ENCODE results near the gene A3GALT2. TPM values are rescaled to one million over a fixed set of nuclear protein-coding genes. Genes with fewer than 3 reads are reported as not detected.
A peak's percentile ranks its signal among the peaks of the same experiment; 100 is the strongest.

The A3GALT2 gene
- total and polyA plus RNA-seq, 2 donors (not counting 1 experiment from before 2014, with no cell fraction given): not detected

DNA sequence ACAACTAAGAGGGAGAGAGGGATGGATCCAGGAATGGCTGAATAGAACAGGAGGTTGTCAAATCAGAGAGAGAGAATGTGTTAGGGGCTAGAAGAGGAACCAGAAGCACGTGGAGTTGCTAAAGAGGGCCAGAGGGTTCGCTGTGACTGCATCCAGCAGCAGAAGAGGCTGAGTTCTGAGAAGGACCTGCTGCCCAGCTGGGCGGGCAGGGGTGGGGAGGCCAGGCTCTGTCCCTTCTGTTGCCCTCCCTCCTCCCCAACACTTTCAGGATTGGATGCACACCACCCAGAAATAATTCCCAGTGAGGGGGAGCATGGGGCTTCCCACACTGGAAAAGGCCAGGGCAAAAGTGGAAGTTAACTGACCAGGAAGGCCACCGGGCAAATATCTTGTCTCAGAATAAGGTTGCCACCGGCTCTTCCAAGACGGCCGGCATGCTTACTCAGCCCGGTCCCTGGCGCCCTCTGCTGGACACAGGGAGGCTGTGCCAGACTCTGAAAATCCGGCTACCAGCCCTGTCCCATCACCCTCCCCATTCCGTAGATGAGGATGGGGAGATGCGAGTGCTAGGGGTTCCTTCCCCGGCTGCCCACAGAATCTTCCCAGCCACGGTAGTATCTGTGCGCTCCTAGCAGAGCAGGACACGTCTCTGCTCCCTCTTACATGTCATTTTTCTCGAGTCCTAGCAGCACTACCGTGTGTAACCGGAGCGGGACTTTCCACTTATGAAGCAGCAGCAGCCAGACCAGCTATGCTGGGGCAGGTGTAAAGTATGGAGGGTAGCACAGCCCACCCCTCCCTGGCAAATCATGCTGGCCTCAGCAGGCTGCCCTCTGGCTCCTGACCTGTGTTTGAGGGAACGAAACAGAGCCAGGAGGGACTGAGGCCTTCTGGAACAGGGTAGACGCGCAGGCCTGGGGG is 46.8 kb upstream of the A3GALT2 start:
- H3K36me3 ChIP-seq (replicated peaks in 1 of 2; ENCODE audit: control extremely low read depth in 1 of 2, control insufficient read depth in 1 of 2, extremely low read depth in 1 of 2, insufficient read depth in 2 of 2, low read length in 1 of 2): no peaks in the 10 kb centered on the region
- no peak overlapping the region for H3K27ac Mint-ChIP-seq
- 40% methylated on average over 23 of the region's 23 CpGs for WGBS (ENCODE audit: insufficient coverage)
- H3K9ac ChIP-seq (ENCODE audit: low read length): no peak overlapping the region
- H3K4me3 ChIP-seq (ENCODE audit: control extremely low read depth in 1 of 5, extremely low read depth in 1 of 5, insufficient read depth in 1 of 5, low read depth in 2 of 5, low read length in 4 of 5): no peak overlapping the region
- no peak overlapping the region for H3K4me2 ChIP-seq (replicated peaks; ENCODE audit: low read depth, low read length, poor library complexity, severe bottlenecking)
- peaks cover 0 to 10% (median 3%) of the 10 kb centered on the region in 4 experiments for H3K27me3 ChIP-seq (replicated peaks in 1 of 4; ENCODE audit: control extremely low read depth in 1 of 4, control insufficient read depth in 3 of 4, insufficient read depth in 4 of 4, low read length in 3 of 4)
- POLR2A ChIA-PET: no interaction called here
- peak; percentile 85 for DNase-seq
- peak; percentile 94 for ATAC-seq (ENCODE audit: low read depth)
- peaks cover 4 to 5% of the 10 kb centered on the region in 2 donors for H3K4me1 ChIP-seq (ENCODE audit: control insufficient read depth in 2 of 2, insufficient read depth in 2 of 2, low read length in 2 of 2)
- H3K9me3 Mint-ChIP-seq (ENCODE audit: insufficient read depth): no peaks in the 10 kb centered on the region
- intact Hi-C loops (cut with micrococcal nuclease): loop anchor here (1.0 kb wide), 2 partner anchors 103 to 255 kb away; no protein-coding TSS in a partner anchor
- no peaks in the 10 kb centered on the region for H4K20me1 ChIP-seq (ENCODE audit: control insufficient read depth, insufficient read depth, low read length, poor library complexity, severe bottlenecking)
- no peaks in the 10 kb centered on the region for H3K9me3 ChIP-seq (ENCODE audit: control extremely low read depth in 1 of 3, control insufficient read depth in 2 of 3, insufficient read depth in 1 of 3, low read length in 2 of 3)
- H3K4me1 Mint-ChIP-seq: no peaks in the 10 kb centered on the region
- H3K79me2 ChIP-seq (ENCODE audit: control insufficient read depth, insufficient read depth, low read length): no peaks in the 10 kb centered on the region
- no peak overlapping the region for H3K27ac ChIP-seq (ENCODE audit: low read length in 2 of 2)
- peaks cover 18% of the 10 kb centered on the region for H3K27me3 Mint-ChIP-seq
- H3K4me3 Mint-ChIP-seq: no peak overlapping the region
- TF ChIP-seq, protein P1, sequence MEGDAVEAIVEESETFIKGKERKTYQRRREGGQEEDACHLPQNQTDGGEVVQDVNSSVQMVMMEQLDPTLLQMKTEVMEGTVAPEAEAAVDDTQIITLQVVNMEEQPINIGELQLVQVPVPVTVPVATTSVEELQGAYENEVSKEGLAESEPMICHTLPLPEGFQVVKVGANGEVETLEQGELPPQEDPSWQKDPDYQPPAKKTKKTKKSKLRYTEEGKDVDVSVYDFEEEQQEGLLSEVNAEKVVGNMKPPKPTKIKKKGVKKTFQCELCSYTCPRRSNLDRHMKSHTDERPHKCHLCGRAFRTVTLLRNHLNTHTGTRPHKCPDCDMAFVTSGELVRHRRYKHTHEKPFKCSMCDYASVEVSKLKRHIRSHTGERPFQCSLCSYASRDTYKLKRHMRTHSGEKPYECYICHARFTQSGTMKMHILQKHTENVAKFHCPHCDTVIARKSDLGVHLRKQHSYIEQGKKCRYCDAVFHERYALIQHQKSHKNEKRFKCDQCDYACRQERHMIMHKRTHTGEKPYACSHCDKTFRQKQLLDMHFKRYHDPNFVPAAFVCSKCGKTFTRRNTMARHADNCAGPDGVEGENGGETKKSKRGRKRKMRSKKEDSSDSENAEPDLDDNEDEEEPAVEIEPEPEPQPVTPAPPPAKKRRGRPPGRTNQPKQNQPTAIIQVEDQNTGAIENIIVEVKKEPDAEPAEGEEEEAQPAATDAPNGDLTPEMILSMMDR (IDR thresholded peaks at IDR 0.05): peak; percentile 96
- TF ChIP-seq EZH2 (IDR thresholded peaks at IDR 0.05; ENCODE audit: borderline replicate concordance, insufficient read depth, low read depth, low read length, poor library complexity, severe bottlenecking): no peak
- CTCF ChIA-PET: interaction anchor here (0.6 to 10.4 kb wide), 6 partner anchors 14 to 255 kb away, joined by 3 to 148 read pairs (median 8); partner anchors contain the start of gene ZSCAN20
- H2AFZ ChIP-seq (ENCODE audit: insufficient read depth, low read depth, low read length, poor library complexity, severe bottlenecking): no peak overlapping the region
